ENCODE measurements around the gene LARP4B. TPM values are rescaled to one million over a fixed set of nuclear protein-coding genes. Genes with fewer than 3 reads are reported as not detected.

The LARP4B gene
- total and polyA plus RNA-seq, 2 experiments from 2014 or later = 18.3 to 52.3 TPM

GRCh38 chr10:780536-781524 is 150.7 kb downstream of the LARP4B start (continued):
- TF ChIP-seq ZNF462 (CRISPR knock-in tag; IDR thresholded peaks at IDR 0.05) = no peak
- no peak for TF ChIP-seq ETS1 (IDR thresholded peaks at IDR 0.05)
- TF ChIP-seq STAT1 (IDR thresholded peaks at IDR 0.05; ENCODE audit: unreplicated experiment) = no peak

GRCh38 chr10:778626-779330 is 152.7 kb downstream of the LARP4B start:
- Mint-ChIP-seq H3K36me3 (ENCODE audit: low read depth) (no peaks in the 10 kb centered on the region), H3K27ac (no peak overlapping the region), H3K4me3 (no peak overlapping the region), H3K4me1 (no peaks in the 10 kb centered on the region), H3K9me3 (no peaks in the 10 kb centered on the region), H3K27me3 (ENCODE audit: insufficient read depth, low read depth, poor library complexity) (peaks cover 16% of the 10 kb centered on the region)
- TF ChIP-seq NANOG (IDR thresholded peaks at IDR 0.05; ENCODE audit: borderline replicate concordance) = no peak
- Histone ChIP-seq H3K27me3 (ENCODE audit: insufficient read depth) (no peaks in the 10 kb centered on the region), H3F3A (replicated peaks; ENCODE audit: low read depth) (no peaks in the 10 kb centered on the region), H4K20me1 (replicated peaks; ENCODE audit: insufficient read depth) (no peaks in the 10 kb centered on the region), H3K9me2 (ENCODE audit: insufficient read depth) (no peaks in the 10 kb centered on the region), H3K4me2 (no peak overlapping the region), H3K4me3 (no peak overlapping the region), H3K27ac (ENCODE audit: low read depth) (no peak overlapping the region), H2AFZ (no peak overlapping the region), H3K36me3 (ENCODE audit: insufficient read depth) (no peaks in the 10 kb centered on the region), H3K79me2 (replicated peaks; ENCODE audit: insufficient read depth) (no peaks in the 10 kb centered on the region), H3K4me1 (ENCODE audit: insufficient read depth) (no peaks in the 10 kb centered on the region)
- DNase-seq (ENCODE audit: low spot score) = no peak
- ATAC-seq = peak; percentile 60
